NCI-H1092 treated with DMSO at 0.1 percent for 48 hours (cell line): ENCODE data around the gene FBXW10B.
"Not testable (repeated sequence)": the region's sequence is repeated elsewhere in the genome, so short reads cannot be mapped to it uniquely, and the experiment has no call there.

Source experiments
- DNase-seq: peaks from one replicate; lab custom pipeline; 2025; lab: John Stamatoyannopoulos, UW

FBXW10B gene

DNA sequence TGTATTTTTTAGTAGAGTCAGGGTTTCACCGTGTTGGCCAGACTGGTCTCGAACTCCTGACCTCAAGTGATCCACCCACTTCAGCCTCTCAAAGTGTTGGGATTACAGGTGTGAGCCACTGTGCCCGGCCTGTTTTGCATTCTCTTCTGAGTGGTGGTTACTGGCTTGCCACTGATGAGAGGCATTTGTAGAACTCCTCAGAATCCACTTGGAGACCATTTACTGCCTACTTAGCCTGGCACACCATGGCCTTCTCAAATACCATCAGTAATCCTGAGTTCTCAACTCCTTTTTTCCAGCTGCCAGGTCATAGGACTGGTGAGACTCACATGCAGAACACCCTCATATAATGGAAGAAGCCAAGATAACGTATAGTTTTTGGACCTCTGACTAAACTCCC, 22.5 kb upstream of the FBXW10B start:
- DNase-seq = not testable (repeated sequence)

DNA sequence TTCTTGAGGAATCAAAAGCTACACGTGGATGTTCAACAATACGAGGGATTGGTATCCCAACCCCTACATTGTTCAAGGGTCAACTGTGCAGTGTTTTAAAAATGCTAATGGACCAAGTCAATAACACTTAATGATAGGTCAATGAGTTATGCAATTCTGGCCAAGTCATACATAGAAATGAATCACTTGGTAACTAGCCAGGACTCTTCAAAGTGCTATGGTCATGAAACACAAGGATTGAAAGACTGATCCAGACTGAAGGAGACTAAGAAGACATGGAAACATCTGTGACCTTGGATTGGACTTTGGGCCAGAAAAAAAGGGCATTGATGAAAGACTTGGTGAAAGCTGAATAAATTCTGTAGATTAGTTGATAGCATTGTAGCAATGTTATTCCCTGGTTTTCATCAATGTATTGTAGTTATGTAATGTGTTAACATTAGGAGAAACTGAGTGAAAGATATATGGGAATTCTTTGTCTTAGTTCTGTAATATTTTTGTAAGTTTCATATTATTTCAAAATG, 11.5 kb upstream of the FBXW10B start:
- DNase-seq = not testable (repeated sequence)

DNA sequence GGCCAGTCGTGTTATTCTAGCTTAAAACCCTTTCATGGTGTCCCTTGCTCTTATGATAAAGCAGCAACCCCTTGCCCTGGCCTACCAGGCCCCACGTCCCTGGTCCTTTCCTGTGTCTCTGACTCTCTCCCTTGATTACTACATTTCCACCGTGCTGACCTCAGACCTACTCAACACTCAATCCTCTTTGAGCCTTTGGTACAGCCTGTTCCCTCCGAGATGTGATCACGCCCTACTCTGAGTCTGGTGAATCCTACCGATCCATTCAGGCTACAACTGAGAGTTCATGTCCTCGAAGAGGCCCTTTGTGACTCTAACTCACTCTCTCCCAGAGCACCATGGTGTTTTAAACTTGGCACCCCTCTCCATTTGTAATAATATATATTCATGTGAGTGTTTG, 10.5 kb upstream of the FBXW10B start:
- DNase-seq = not testable (repeated sequence)

DNA sequence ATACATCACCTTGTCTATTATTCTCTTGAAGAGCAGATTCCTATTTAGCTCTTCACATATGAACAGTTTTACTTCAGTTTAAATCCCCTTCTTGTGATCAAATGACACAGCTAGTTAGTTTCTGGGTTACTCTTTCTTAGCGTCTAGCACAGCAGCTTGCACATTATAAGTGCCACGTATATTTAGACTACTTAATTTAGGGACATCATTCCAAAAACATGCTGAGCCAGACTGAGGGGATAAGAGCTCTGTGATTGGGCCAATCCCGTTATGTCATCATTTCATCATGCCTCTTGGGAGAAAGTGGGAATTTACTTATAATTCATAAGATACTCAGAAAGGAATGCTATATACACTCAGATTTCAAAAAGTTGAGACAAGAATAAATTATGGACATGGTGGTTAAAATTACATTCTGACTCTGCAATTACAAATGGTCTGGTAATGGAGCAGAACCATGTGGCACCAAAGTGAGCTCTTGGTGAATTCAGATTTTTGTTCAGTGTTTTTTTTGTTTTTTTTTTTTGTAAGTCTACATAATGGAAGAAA, 4.2 kb upstream of the FBXW10B start:
- not testable (repeated sequence) for DNase-seq

DNA sequence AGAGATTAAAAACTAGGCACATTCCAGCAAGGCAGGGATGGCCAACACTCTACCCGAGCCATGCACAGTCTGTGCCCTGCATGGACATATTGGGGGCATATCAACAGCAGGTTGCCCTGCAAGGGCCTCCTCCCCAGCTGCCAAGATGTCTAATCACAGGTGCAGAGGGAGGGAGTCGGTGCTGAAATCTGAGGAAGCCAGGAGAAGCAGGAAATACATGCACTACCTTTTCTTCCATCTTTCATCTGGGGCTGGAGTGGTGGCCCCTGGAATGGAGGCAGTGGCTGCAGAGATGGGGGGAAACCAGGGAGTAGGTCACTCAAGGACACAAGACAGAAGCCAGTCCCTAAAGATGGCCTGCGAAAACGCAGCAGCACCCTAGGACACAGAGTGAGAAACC, 3.8 kb upstream of the FBXW10B start:
- not testable (repeated sequence) for DNase-seq

DNA sequence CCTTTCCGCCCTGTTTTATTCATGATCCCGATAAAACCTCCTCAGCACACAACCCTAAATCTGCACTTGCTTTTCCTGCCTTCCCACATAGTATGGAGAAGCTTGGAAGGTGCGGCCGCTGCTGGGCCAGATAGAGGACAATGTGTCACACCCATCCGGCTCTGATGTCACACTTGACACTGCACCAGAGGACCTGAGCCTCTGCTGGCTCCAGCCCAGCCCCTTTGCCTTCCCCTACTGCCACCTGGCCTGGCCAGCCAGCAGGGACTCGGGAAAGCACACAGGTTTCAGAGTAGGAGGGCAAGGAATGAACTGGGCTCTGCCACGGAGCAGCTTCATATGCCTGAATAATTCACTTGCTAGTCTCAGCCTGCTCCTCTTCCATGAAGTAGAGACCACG, 2.6 kb upstream of the FBXW10B start:
- not testable (repeated sequence) for DNase-seq

DNA sequence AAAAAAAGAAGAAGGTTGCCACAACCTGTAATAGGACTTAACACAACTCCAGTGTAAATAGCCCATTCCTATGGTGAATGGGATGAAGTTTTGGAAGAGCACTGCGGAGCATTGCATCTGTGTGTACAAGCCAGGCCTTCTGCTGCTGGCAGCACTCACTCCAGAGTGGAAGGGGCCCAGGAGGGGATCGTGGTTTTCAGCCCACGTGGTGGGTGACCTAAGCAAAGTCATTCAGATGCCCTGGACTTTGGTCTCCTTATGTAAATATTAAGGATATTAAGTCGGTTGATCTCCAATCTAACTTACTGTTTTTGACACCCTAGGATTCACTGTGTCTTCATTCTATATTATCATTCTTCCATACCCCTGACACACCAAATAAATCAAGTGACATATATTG, 2.7 kb downstream of the FBXW10B start:
- DNase-seq = not testable (repeated sequence)

DNA sequence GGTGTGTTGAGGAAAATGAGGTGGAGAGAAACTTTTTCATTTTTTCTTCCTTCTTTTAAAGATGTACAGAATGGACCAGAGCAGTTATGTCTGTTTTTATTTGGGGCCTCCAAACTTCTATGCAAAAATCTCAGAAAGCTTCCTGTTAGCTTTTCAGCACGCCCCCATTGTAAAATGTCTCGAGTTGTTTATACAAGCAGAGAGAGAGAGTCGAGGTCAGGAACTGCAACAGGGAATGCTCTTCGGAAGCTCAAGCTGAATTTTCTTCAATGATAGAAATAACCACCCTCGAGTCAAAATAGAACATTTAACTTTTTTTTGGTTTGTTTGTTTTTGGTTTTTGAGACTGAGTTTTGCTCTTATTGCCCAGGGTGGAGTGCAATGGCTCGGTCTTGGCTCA, 3.7 kb downstream of the FBXW10B start:
- DNase-seq = not testable (repeated sequence)

DNA sequence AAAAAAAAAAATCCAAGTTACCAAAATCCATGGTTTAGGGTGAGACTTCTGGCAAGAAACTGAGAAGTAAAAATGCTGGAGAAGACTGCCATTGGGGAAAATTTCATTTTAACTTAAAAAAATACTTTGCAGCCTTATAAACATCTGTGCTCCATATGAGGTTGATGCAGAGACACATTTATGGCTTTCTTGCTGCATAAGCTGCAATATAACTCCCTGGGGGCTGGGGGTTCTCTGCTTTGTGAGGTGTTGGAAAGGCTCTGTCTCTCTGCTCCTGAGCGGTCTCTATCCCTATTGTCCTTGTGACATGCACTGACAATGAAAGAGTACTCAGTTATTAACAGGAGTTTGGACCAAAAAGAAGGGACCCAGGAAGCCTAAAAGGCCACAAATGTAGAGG, 6.4 kb downstream of the FBXW10B start:
- DNase-seq = not testable (repeated sequence)

DNA sequence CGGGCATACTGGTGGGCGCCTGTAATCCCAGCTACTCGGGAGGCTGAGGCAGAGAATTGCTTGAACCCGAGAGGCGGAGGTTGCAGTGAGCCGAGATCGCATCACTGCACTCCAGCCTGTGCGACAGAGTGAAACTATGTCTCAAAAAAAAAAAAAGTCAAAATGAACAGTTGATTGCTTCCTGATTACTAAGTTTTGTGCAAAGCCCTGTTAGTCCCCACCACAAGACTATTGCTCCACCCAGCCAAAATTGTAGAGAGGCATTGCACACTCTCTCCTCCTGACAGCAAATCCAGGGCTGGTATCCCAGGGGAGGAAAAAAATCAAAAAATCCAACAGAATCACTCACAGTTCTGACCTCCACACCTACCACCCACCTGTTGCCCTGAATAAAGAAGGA, 26.5 kb downstream of the FBXW10B start:
- DNase-seq = not testable (repeated sequence)

DNA sequence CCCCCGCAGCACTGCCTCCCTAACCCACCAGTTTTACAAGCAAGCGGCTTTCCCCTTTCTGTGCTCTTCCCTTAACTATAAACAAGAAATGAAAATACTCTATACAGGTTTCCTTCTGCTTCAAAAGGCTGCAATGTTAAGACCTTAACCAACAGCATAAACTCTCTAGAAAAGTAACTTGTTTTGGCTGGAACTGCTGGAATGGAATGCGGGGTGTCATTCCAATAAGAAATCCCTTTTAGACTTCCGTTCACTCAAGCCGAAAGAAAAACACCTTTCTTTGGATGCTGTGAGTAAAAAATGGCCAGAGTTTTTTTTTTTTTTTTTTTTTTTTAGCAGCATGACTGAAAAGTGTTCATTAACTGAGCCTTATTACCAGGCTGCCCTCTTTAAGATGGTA, 27.5 kb downstream of the FBXW10B start:
- DNase-seq = not testable (repeated sequence)

DNA sequence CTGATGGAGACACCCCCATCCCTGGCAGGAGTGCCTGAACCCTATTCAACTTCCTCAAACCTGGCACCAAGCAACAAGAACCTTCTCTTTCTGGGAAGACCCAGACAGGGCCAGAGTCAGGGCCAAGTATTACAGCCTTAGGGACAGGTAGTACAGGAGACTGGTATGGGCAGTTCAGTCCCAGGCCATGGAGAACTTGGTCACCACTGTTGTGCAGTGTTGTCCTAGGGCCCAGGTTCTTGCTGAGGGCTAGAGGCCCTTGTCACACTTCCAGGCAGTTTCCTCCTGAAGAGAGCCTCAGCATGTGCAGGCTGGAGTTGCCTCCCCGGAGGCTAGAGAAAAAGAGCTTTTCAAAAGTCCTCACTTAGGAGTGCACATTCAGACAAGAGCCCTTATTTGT, 28.7 kb downstream of the FBXW10B start:
- not testable (repeated sequence) for DNase-seq

DNA sequence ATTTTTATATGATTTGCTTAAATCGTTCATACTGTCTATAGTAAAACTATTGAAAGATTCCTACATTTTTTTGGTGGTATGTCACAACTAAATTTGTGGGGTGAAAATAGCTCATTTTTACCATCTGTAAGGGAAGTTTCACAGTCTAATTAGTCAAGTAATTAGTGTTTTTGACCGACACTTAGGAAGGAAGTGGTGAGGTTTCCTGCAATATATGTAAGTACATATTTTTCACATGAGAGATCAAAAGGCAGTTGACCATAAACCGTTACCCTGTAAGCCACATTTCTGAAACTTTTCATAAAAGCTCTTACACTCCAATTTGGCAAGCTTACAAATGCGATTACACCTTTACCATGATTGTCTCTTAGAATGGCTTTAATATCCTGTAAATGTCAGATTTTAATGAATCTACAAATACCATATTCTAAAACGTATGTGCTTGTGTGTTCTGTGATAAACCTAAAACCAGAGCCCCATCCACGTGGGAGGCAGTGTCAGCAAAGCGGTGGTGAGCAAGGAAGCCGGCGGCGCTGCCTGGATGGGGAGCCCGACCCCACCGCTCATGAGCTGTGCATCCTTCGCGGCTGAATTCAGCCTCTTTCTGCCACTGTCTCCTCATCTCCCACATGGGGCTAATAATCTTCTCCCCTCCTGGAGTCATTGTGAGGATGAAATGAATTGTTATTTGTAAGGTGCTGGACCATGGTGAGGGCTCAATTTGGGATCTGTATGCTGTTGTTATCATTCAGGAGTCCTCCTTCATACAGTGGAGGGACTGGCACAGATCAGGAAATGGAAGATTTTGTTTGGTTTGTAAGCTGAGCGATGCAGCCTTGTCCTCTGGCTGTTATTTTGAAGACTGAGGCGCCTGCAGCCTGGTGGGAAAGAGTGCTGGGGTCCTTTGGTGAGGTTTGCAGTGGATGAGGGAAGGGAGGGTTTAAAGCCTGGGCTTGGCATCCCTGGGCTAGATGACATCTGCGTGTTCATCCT, 29.7 kb downstream of the FBXW10B start:
- DNase-seq = not testable (repeated sequence)

DNA sequence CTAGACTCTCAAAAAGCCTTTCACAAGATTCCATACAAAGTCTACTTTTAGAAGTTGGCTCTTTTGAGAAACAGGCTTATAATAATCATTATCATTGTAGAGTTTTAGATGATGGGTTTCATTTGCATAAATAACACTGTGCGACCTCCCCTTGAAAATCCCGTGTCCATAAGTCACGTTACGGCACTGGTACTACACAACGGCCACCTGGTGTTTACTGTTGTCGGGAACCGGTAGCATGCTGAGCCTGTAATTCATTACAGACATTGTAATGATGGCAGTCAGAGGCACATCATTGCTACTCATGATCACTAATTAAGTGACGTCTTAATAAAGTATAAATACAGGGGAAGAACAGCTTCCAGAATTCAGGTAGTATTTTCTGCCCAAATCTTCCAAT, 31.5 kb downstream of the FBXW10B start:
- not testable (repeated sequence) for DNase-seq

DNA sequence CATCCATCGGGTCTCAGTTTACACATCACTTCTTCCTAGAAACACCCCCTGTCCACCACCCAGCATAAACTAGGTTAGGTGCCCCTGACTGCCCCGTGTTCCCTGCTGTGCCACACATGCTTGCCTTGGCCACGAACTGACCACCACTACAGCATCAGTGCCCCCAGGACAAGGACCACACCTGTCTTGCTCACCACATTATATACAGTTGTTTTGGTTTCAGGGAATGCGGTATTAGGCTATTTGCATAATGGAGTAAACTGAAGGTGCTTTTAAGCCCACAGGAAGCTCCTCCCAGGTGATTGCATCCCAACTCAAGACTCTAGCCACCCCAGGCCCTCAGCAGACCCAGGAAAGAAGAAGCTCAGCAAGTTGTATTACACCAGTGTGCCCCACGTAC, 36.2 kb downstream of the FBXW10B start:
- DNase-seq = not testable (repeated sequence)

DNA sequence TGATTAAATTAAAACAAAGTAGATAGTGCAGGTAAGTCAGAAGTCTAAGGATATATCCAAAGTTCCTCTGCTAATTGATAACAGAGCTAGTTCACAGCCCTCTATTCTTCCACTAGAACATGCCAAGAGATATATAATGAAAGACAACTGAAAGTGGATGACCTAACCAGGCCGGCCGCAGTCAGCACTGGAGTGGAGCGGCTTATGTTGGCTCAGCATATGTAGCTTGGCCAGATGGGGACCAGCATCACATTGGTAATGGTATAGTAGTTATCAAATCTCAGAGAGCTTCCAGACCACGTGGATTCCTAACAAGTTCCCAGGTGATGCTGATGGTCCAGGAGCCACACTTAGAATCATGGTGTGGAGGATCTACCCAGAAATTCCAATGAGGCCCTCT, 38.0 kb downstream of the FBXW10B start:
- not testable (repeated sequence) for DNase-seq

DNA sequence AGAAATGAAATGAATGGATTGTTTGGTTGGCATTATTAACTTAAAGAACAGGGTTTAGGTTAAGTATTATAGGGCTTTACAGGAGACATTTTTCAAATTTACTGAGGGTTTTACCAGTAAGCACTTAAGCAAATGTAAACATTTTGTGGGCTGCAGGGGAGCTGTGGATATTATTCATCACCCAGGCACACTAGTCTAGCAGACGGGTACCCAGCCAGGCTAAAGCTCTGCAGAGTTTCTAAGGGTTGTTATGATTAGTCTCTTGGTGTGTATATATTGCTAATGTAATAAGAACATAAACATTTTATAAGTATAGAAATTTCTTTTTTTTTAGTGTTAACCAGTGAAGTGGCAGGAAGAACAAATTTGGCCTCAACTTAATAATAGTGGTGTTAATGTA, 42.7 kb downstream of the FBXW10B start:
- not testable (repeated sequence) for DNase-seq

DNA sequence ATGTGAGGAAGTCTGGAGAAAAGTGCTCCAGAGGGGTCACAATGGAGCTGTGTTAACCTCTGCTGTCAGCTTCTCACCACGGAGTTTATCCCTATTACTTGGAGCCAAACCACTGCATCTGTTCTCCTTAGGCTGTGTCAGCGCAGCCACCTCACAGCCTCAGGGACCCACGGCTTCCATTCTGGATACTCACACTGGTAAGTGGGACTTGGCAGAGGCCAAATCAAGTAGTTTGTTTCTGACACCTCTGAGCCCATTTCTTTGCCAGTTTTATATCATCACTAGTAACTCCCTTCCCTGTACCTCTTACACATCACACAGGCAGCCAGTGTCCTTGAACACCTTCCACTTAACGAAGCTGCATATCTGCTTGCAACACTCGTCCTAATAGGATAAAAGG, 44.8 kb downstream of the FBXW10B start:
- DNase-seq = not testable (repeated sequence)

DNA sequence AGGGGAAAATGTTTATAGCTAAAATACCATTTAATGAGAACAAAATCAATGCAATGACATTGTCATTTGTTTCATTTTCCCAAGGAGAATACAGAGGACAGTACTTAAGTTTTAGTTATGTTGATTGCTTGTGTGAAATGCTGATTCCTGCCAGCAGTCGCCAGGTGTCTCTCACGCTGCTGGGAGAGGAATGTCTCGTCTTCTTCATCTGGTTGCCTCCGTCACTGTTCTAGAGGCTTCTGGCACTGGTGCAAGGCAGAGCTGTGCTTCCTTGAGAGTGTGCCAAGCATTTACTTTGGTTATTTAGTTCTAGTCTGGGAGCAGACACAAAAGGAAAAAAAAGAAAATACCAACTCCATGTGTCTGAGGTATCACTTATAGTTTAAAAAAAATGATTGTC, 45.6 kb downstream of the FBXW10B start:
- not testable (repeated sequence) for DNase-seq
